ENCODE data around the gene TLCD1.

DNA sequence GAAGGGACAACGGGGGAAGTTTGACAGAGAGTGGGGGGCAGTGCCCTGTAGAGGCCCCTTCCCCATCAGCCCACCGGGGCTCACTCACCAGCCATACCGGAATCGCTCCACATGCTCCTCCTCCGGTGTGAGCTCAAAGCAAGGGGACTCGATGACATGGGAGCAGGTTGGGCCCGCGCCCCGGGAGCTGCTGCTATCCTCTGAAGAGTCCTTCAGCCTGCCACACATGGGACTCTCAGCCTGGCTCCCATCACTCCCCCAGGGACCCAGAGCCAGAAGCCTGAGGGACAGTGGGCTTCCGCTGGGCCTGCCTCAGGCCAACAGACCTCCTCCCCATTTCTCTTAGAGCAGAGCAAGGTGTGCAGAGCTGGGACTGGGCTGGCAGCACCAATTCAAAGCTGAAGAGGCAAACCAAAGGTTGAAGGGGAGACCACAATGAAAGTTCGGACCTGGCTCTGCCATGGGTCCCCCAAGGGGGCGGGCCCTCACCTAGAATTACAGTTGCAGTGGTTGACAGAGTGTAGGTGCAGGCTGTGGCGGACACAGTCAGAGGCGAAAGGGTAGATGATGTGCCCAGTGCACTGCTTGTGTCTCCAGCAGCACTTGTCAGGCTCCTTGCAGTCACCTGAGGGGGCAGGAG is 21.7 kb downstream of the TLCD1 start:
- TF ChIP-seq, protein P1, sequence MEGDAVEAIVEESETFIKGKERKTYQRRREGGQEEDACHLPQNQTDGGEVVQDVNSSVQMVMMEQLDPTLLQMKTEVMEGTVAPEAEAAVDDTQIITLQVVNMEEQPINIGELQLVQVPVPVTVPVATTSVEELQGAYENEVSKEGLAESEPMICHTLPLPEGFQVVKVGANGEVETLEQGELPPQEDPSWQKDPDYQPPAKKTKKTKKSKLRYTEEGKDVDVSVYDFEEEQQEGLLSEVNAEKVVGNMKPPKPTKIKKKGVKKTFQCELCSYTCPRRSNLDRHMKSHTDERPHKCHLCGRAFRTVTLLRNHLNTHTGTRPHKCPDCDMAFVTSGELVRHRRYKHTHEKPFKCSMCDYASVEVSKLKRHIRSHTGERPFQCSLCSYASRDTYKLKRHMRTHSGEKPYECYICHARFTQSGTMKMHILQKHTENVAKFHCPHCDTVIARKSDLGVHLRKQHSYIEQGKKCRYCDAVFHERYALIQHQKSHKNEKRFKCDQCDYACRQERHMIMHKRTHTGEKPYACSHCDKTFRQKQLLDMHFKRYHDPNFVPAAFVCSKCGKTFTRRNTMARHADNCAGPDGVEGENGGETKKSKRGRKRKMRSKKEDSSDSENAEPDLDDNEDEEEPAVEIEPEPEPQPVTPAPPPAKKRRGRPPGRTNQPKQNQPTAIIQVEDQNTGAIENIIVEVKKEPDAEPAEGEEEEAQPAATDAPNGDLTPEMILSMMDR (IDR thresholded peaks at IDR 0.05), result no peak
- TF ChIP-seq POLR2A (IDR thresholded peaks at IDR 0.05) (no peak), POLR2AphosphoS5 (IDR thresholded peaks at IDR 0.05) (no peak)
